ENCODE measurements around the gene TTLL7. TPM values are rescaled to one million over a fixed set of nuclear protein-coding genes. Genes with fewer than 3 reads are reported as not detected.

Gene TTLL7
- total RNA-seq, 2 donors from 2014 or later, result 4.1 to 5.0 TPM

DNA sequence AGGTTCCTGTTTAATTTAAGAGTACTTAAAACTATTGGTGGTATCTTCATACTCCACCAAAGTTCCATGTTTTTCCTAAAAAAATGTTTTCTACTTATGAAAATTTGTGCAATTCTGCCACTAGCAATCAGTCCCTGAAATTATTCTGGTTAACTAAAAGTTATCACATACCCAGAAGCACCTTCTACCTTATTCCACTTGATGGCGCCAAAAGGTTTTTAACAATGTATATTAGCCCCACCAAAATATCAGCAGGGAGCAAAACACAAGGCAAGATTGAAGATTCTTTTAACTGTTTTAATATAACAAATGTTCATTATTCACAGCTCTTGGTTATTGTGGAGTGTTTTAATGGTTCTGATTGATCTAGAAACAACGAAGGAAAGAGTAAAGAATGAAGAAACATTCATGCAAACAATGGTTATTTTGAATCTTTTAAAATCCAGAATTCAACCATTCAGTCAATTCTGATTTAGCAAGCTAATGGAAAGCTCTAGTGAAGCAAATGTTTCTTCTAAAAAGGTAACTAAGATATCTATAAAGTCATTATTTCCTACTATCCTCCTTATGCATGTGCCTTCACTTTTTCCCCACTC, 67.2 kb downstream of the TTLL7 start:
- peak; percentile 57 for TF ChIP-seq CTCF (IDR thresholded peaks at IDR 0.05)

DNA sequence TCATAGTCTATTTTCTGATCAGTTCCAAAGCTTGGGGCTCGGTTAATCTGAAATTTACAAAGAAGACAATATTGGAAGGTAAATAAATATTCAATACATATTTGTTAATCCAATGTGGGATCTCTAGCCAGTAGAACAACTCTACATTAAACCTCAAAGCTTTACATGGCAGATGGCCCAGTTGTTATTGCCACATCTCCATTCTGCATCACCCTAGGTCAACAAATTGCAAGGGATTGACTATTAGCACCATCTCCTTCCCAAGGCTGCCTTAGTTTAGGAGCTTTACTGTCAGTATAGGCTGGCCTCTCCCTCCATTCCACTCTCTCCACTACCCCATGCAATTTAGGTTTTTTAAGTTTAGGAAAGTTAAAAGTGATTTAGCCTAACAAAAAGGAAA, 69.7 kb downstream of the TTLL7 start:
- Histone ChIP-seq H3K4me3 (no peak overlapping the region), H3K9me3 (no peaks in the 10 kb centered on the region), H3K27ac (no peak overlapping the region), H3K4me1 (no peaks in the 10 kb centered on the region), H3K36me3 (no peaks in the 10 kb centered on the region), H3K9ac (ENCODE audit: low read depth in 2 of 2, low read length in 2 of 2) (no peak overlapping the region), H3K27me3 (no peaks in the 10 kb centered on the region)
- no peak for TF ChIP-seq CTCF (IDR thresholded peaks at IDR 0.05)
- intact Hi-C loops (cut with DNase I), result loop anchor here (10.0 kb wide), 1 partner anchor 826 kb away; no protein-coding TSS in a partner anchor
- no peak for DNase-seq

More for the DNA sequence above, 67.2 kb downstream of the TTLL7 start:
- intact Hi-C loops (cut with DNase I), result loop anchor here (2.0 to 10.0 kb wide), 3 partner anchors 191 to 691 kb away; no protein-coding TSS in a partner anchor
- no peak overlapping the region for H3K9ac ChIP-seq (ENCODE audit: low read depth in 2 of 2, low read length in 2 of 2)
- no peaks in the 10 kb centered on the region for H3K36me3 ChIP-seq
- H3K4me1 ChIP-seq, result no peaks in the 10 kb centered on the region
- no peak overlapping the region for H3K4me3 ChIP-seq
- H3K9me3 ChIP-seq, result no peaks in the 10 kb centered on the region
- no peaks in the 10 kb centered on the region for H3K27me3 ChIP-seq
- DNase-seq, result peak; percentile 33
- H3K27ac ChIP-seq, result no peak overlapping the region

GRCh38 chr1:83928396-83928795, 70.5 kb downstream of the TTLL7 start:
- DNase-seq, result no peak
- H3K4me3 ChIP-seq, result no peak overlapping the region
- no peak overlapping the region for H3K27ac ChIP-seq
- no peaks in the 10 kb centered on the region for H3K27me3 ChIP-seq
- intact Hi-C loops (cut with DNase I), result loop anchor here (10.0 kb wide), 1 partner anchor 826 kb away; no protein-coding TSS in a partner anchor
- no peaks in the 10 kb centered on the region for H3K9me3 ChIP-seq
- H3K4me1 ChIP-seq, result no peaks in the 10 kb centered on the region
- no peak overlapping the region for H3K9ac ChIP-seq (ENCODE audit: low read depth in 2 of 2, low read length in 2 of 2)
- H3K36me3 ChIP-seq, result no peaks in the 10 kb centered on the region
- TF ChIP-seq CTCF (IDR thresholded peaks at IDR 0.05), result no peak

DNA sequence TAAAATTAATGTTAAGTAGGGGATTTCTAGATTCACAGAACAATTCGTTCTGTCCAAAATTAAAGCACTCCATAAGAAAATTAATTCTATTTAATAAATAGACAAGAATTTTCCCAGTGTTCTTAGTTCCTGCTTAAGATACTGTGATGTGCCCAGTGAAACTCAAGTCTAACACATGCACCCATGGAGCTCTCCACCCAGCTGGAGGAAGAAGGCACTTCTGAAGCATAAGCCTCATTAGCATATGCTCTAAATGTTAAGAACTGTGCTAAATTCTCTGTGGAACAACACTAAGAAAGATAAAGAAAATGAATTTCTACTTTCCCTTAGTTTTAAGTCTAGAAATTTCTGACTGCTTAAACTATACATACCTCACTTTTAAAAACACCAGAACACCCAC, 71.2 kb downstream of the TTLL7 start:
- TF ChIP-seq CTCF (IDR thresholded peaks at IDR 0.05), result no peak
- Histone ChIP-seq H3K36me3 (no peaks in the 10 kb centered on the region), H3K9ac (ENCODE audit: low read depth in 2 of 2, low read length in 2 of 2) (no peak overlapping the region), H3K4me1 (no peaks in the 10 kb centered on the region), H3K27me3 (no peaks in the 10 kb centered on the region), H3K9me3 (no peaks in the 10 kb centered on the region), H3K4me3 (no peak overlapping the region), H3K27ac (no peak overlapping the region)
- no peak for DNase-seq
- intact Hi-C loops (cut with DNase I), result loop anchor here (10.0 kb wide), 1 partner anchor 827 kb away; no protein-coding TSS in a partner anchor

DNA sequence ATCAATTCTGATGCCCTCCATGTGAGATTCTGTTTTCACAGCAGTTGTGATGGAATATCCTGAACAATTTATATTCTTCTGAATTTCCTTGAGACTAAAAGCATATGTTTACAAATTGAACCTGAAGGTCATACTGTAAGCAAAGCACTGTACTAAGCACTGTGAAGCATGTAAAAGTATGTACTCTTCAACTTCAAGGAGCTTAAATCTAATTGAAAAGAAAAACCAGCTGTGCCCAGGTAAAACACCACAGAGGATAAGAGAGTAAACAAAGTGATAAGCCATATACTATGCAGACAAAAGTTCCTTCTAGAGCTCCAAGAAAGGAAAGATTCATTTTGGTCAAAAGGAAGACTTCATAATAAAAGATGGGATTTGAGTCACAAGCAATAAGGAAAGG, 71.9 kb downstream of the TTLL7 start:
- H3K36me3 ChIP-seq, result no peaks in the 10 kb centered on the region
- TF ChIP-seq CTCF (IDR thresholded peaks at IDR 0.05), result no peak
- no peaks in the 10 kb centered on the region for H3K4me1 ChIP-seq
- no peak overlapping the region for H3K27ac ChIP-seq
- DNase-seq, result no peak
- H3K9ac ChIP-seq (ENCODE audit: low read depth in 2 of 2, low read length in 2 of 2), result no peak overlapping the region
- H3K27me3 ChIP-seq, result no peaks in the 10 kb centered on the region
- H3K4me3 ChIP-seq, result no peak overlapping the region
- intact Hi-C loops (cut with DNase I), result loop anchor here (10.0 kb wide), 1 partner anchor 828 kb away; no protein-coding TSS in a partner anchor
- no peaks in the 10 kb centered on the region for H3K9me3 ChIP-seq

Data from colonic mucosa (tissue), 4 donors.